Fibroblast of mammary gland (primary cell): ENCODE measurements around the gene CCM2.

ENCODE experiments used
- DNase-seq: peaks from one replicate; pipeline ENCODE4 v3.0.0-alpha.2; 2010; ENCODE audit warnings: low read depth
- H3K4me3 ChIP-seq: 2 replicates; pipeline ENCODE4 v1.5.1; 2011; ENCODE audit warnings: low read depth, mild to moderate bottlenecking, low read length, moderate library complexity; ENCODE audit not compliant: control insufficient read depth
- TF ChIP-seq, protein P1 (sequence below): conservative IDR thresholded peaks from 2 replicates; pipeline ENCODE4 v1.5.1; 2011; ENCODE audit warnings: low read depth, low read length, inconsistent platforms; ENCODE audit not compliant: control insufficient read depth, insufficient read depth

CCM2 gene

DNA sequence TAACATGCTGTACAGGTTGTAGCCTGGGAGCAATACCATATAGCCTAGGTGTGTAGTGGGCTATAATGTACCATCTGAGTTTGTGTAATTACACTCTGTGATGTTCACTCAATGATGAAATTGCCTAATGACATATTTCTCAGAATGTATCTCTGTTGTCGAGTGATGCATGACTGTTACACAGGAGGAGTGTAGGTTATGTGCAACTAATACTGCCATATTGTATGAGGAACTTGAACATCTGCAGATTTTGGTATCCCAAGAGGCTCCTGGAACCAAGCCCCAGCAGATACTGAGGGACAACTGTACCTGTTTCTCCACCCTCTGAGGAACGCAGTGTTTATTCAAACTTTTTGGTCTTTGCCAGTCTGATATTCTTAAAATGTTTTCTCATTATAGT, 50.2 kb downstream of the CCM2 start:
- TF ChIP-seq, protein P1, sequence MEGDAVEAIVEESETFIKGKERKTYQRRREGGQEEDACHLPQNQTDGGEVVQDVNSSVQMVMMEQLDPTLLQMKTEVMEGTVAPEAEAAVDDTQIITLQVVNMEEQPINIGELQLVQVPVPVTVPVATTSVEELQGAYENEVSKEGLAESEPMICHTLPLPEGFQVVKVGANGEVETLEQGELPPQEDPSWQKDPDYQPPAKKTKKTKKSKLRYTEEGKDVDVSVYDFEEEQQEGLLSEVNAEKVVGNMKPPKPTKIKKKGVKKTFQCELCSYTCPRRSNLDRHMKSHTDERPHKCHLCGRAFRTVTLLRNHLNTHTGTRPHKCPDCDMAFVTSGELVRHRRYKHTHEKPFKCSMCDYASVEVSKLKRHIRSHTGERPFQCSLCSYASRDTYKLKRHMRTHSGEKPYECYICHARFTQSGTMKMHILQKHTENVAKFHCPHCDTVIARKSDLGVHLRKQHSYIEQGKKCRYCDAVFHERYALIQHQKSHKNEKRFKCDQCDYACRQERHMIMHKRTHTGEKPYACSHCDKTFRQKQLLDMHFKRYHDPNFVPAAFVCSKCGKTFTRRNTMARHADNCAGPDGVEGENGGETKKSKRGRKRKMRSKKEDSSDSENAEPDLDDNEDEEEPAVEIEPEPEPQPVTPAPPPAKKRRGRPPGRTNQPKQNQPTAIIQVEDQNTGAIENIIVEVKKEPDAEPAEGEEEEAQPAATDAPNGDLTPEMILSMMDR: no peak
- no peak overlapping the region for H3K4me3 ChIP-seq
- DNase-seq: no peak

DNA sequence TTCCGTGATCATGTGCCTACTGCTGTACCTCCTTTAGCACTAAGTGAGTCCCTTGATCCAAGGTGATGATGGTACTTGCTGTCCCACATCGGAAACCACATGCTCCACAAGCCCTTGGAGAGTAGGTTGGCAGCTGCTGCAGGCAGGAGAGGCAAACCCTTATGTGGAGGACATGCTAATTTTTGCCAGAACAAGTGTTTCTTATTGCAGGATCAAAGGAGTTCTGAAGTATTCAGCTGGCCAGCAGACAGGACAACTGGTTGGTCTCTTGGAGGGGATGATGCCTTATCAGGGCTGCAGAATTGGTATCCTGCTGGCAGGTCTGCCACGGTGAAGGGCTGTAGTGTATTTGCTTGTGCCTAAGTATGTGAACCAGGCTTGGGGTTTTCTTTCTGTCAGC, 52.0 kb downstream of the CCM2 start:
- TF ChIP-seq, protein P1: no peak
- no peak for DNase-seq
- H3K4me3 ChIP-seq: no peak overlapping the region

DNA sequence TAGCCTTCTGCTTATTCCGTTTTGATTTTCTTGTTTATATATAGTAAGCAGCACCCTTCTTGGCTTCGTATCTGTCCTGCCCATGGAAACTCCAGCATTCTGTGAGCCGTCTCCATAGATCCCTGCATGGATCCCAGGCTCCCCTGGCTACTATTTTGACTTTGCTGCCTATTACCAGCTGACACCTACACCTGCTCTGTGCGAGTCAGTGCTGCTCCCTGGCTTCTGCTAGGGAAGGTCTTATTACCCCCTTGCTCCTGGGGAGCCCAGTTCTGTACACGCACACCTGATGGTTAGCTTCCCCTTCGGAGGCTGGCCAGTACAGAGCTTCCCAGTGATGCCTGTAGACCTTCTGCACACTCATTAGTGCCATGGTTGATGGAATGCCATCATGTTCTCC, 53.4 kb downstream of the CCM2 start:
- TF ChIP-seq, protein P1: no peak
- no peak for DNase-seq
- no peak overlapping the region for H3K4me3 ChIP-seq

DNA sequence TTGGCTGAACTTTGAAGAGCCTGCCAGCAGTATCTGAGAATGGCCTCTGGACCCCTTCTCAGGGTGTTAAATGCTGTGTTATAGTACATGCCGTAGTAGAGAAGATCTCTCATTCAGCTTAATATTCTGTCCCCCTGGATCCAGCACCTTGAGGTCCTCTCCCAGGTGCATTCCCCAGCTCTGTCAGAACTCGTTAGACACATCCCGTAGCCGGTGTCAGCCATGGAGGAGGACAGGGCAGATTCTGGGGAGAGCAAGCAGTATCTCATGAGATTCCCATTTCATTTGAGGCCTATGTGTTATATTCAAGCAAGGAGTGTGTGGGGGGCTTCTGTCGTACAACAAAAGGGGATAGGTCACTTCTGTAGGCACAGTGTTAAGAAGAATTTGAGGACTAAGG, 53.9 kb downstream of the CCM2 start:
- H3K4me3 ChIP-seq: no peak overlapping the region
- DNase-seq: no peak
- TF ChIP-seq, protein P1: no peak

DNA sequence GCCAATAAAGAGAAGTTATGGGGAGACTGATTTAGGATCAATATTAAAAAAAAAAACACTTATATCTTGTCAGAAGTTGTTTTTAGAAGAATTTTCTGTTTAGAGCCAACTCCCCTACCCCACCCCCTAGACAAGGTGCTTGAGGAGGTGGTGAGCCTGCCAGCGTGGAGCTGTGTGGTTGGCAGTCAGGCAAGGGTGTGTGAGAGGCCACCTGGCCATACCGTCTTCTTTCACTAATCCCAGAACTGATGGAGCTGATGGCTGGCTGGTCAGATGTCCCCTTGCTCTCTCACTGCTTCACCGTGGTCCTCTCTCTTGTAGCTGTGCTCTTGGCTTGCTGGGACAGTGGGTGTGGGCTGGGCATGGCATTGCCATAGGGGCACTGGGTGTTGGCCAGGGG, 54.4 kb downstream of the CCM2 start:
- no peak for DNase-seq
- TF ChIP-seq, protein P1: no peak
- no peak overlapping the region for H3K4me3 ChIP-seq

DNA sequence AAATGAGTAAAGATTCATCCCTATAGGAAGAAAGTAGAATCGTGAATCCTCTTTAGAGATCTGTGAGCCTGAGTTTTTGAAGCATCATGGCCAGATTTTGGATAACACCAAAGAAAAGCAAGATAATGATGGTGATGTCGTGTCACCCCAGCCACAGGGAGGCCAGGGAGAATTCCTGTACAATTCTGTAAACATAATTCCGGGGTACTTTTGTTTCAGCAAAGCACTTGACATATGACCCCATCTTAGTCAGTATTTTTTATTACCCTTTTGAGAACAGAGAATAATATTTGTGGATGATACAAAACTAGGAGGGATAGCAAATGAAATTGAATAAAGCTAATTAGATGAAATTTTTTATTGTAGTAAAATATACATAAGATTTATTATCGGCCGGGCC, 55.0 kb downstream of the CCM2 start:
- TF ChIP-seq, protein P1: no peak
- no peak overlapping the region for H3K4me3 ChIP-seq
- no peak for DNase-seq

DNA sequence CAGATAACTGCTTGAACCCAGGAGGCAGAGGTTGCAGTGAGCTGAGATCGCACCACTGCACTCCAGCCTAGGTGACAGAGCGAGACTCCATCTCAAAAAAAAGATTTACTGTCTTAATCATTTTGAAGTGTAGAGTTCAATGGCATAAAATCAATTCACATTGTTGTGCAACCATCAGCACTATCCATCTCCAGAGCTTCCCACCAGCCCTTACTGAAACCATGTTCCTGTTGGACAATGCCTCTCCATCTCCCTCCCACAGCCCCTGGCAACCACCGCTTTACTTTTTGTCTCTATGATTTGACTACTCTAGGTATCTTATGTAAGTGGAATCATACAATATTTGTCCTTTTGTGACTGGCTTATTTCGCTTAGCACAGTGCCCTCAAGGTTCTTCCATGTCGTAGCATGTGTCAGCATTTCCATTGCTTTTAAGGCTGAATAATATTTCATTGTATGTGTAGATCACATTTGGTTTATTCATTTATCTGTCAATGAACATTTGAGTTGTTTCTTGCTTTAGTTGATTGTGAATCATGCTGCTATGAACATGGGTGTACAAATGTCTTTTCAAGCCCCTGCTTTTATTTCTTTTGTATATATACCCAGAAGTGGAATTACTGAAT, 55.7 kb downstream of the CCM2 start:
- TF ChIP-seq, protein P1: no peak
- no peak for DNase-seq
- no peak overlapping the region for H3K4me3 ChIP-seq
